Measurements from ENCODE around the gene TAF5. TPM values are rescaled to one million over a fixed set of nuclear protein-coding genes. Genes with fewer than 3 reads are reported as not detected.

The TAF5 gene
- total RNA-seq, 6 experiments from 2014 or later, result 1.5 to 2.5 (median 2.2) TPM

GRCh38 chr10:103423748-103424147 is 56.0 kb downstream of the TAF5 start:
- H3K36me3 ChIP-seq, result peaks cover 0 to 71% (median 23%) of the 10 kb centered on the region in 4 donors
- no peaks in the 10 kb centered on the region for H3K27me3 ChIP-seq
- H3K4me3 ChIP-seq, result no peak overlapping the region
- intact Hi-C loops (cut with DNase I), result no loop called here
- TF ChIP-seq CTCF (IDR thresholded peaks at IDR 0.05) (no peak), POLR2A (IDR thresholded peaks at IDR 0.05) (no peak)
- DNase-seq (no peak), ATAC-seq (no peak)
- no peak overlapping the region for H3K27ac ChIP-seq
- no peaks in the 10 kb centered on the region for H3K9me3 ChIP-seq
- 89% methylated on average over 5 of the region's 5 CpGs for WGBS (ENCODE audit: insufficient coverage, low coverage, low lambda C conversion rate, missing lambda C conversion rate)
- no peaks in the 10 kb centered on the region for H3K4me1 ChIP-seq

DNA sequence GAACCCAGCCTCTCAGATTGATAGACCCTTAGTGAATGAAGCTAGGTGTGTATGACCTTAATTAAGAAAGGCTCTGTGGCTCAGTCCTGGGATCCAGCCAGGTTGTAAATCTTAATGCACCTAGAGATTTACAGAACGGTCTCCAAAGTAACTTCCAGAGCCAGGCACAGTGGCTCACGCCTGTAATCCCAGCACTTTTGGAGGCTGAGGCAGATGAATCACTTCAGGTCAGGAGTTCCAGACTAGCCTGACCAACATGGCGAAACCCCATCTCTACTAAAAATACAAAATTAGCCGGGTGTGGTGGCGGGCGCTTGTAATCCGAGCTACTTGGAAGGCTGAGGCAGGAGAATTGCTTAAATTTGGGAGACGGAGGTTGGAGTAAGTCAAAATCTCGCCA is 60.1 kb downstream of the TAF5 start:
- Histone ChIP-seq H3K27me3 (no peaks in the 10 kb centered on the region), H3K4me1 (peaks cover 0 to 4% (median 0%) of the 10 kb centered on the region in 4 donors), H3K36me3 (peaks cover 0 to 50% (median 12%) of the 10 kb centered on the region in 4 donors), H3K27ac (no peak overlapping the region), H3K4me3 (no peak overlapping the region), H3K9me3 (no peaks in the 10 kb centered on the region)
- TF ChIP-seq CTCF (IDR thresholded peaks at IDR 0.05) (no peak), POLR2A (IDR thresholded peaks at IDR 0.05) (no peak)
- DNase-seq, result no peak
- no peak for ATAC-seq
- intact Hi-C loops (cut with DNase I), result no loop called here
- WGBS (ENCODE audit: insufficient coverage, low coverage, low lambda C conversion rate, missing lambda C conversion rate), result 98% methylated on average over 8 of the region's 9 CpGs

GRCh38 chr10:103428989-103429643 is 61.3 kb downstream of the TAF5 start:
- Histone ChIP-seq H3K4me1 (peaks cover 0 to 4% (median 0%) of the 10 kb centered on the region in 4 donors), H3K9me3 (no peaks in the 10 kb centered on the region), H3K27ac (no peak overlapping the region), H3K27me3 (no peaks in the 10 kb centered on the region), H3K36me3 (peaks cover 0 to 44% (median 10%) of the 10 kb centered on the region in 4 donors), H3K4me3 (no peak overlapping the region)
- ATAC-seq (no peak), DNase-seq (no peak)
- 65% methylated on average over 5 of the region's 5 CpGs for WGBS (ENCODE audit: insufficient coverage, low coverage, low lambda C conversion rate, missing lambda C conversion rate)
- intact Hi-C loops (cut with DNase I), result no loop called here
- TF ChIP-seq POLR2A (IDR thresholded peaks at IDR 0.05) (no peak), CTCF (IDR thresholded peaks at IDR 0.05) (no peak)

- DNase-seq, result no peak
- whole genome bisulfite sequencing (ENCODE audit: insufficient coverage, low coverage, low lambda C conversion rate, missing lambda C conversion rate), result 81% methylated on average over 5 of the region's 5 CpGs
Observed at GRCh38 chr10:103429647-103430046, 61.9 kb downstream of the TAF5 start.

More at GRCh38 chr10:103429647-103430046, 61.9 kb downstream of the TAF5 start:
- no peak for ATAC-seq
- no peak overlapping the region for H3K27ac ChIP-seq
- no peaks in the 10 kb centered on the region for H3K9me3 ChIP-seq
- no peak for TF ChIP-seq POLR2A (IDR thresholded peaks at IDR 0.05)
- TF ChIP-seq CTCF (IDR thresholded peaks at IDR 0.05), result no peak
- no peak overlapping the region for H3K4me3 ChIP-seq
- H3K27me3 ChIP-seq, result no peaks in the 10 kb centered on the region
- intact Hi-C loops (cut with DNase I), result no loop called here
- H3K36me3 ChIP-seq, result peaks cover 0 to 44% (median 10%) of the 10 kb centered on the region in 4 donors
- H3K4me1 ChIP-seq, result peaks cover 0 to 4% (median 0%) of the 10 kb centered on the region in 4 donors
